Calu3 (cell line): Measurements from ENCODE around the gene EFTUD2. TPM values are rescaled to one million over a fixed set of nuclear protein-coding genes. Genes with fewer than 3 reads are reported as not detected.

Source experiments
- BruUV-seq: library from RNA; stranded (reverse); fragments of 400-500 nt; replicated peaks from 2 replicates; lab custom pipeline; 2021; lab: Mats Ljungman, UMichigan
- CTCF ChIA-PET: fragments of 300-600 bp; sonication (Branson Sonifier 250); formaldehyde crosslinking; loops from one replicate; lab custom pipeline; 2022; ENCODE audit warnings: antibody characterized with exemption; lab: Charles Lee
- DNase-seq: peaks from one replicate; pipeline ENCODE4 v3.0.0; 2022
- H3K27ac Mint-ChIP-seq: one replicate; pipeline ENCODE4 v1.8.0; 2022; ENCODE audit warnings: mixed read lengths; ENCODE audit not compliant: unreplicated experiment
- H3K27me3 Mint-ChIP-seq: one replicate; pipeline ENCODE4 v1.8.0; 2022; ENCODE audit warnings: mixed read lengths; ENCODE audit not compliant: unreplicated experiment
- H3K36me3 Mint-ChIP-seq: one replicate; pipeline ENCODE4 v1.8.0; 2022; ENCODE audit warnings: mild to moderate bottlenecking, moderate library complexity, mixed read lengths; ENCODE audit not compliant: insufficient read depth, unreplicated experiment
- H3K4me1 Mint-ChIP-seq: one replicate; pipeline ENCODE4 v1.8.0; 2022; ENCODE audit warnings: mild to moderate bottlenecking, low read depth, mixed read lengths; ENCODE audit not compliant: unreplicated experiment
- H3K4me3 Mint-ChIP-seq: one replicate; pipeline ENCODE4 v1.8.0; 2022; ENCODE audit warnings: mild to moderate bottlenecking, low read depth, moderate library complexity, mixed read lengths; ENCODE audit not compliant: unreplicated experiment
- H3K9me3 Mint-ChIP-seq: one replicate; pipeline ENCODE4 v1.8.0; 2022; ENCODE audit warnings: low read depth, mixed read lengths; ENCODE audit not compliant: unreplicated experiment
- intact Hi-C: fragments of 100-400 bp; cut with micrococcal nuclease; formaldehyde crosslinking; loops from one replicate; pipeline ENCODE4 v1.10.0; 2022; ENCODE audit not compliant: unreplicated experiment
- total RNA-seq: library from RNA; stranded (reverse); gene quantifications from 2 replicates; pipeline ENCODE4 v1.2.3, GENCODE V29; 2022
- TF ChIP-seq, protein P1 (sequence below): fragments of 200-600 bp; IDR thresholded peaks from one replicate; pipeline ENCODE4 v1.8.0; 2022; ENCODE audit warnings: antibody characterized with exemption; ENCODE audit not compliant: unreplicated experiment

EFTUD2 gene
- total RNA-seq, 1 experiment from 2014 or later = 197 TPM

DNA sequence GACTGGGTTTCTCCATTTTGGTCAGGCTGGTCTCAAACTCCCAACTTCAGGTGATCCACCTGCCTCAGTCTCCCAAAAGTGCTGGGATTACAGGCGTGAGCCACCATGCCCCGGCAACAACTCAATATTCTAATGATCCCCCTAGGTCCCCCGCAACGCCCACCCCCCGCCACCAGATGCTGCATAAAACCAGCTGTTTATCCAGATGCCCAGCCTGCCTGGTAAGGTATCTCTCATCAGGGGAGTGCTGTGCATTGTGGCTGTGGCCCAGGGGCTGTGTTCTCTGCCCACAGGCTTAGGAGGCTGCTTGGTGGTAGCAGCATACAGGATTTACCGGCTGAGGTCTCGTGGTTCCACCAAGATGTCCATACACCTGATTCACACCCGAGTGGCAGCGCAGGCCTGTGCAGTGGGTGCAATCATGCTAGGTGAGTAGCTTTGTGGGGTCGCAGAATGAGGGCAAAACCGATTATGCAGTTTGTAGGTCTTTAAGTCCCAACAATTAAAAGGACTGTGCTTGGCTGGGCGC, 50.2 kb downstream of the EFTUD2 start:
- H3K4me3 Mint-ChIP-seq = no peak overlapping the region
- H3K36me3 Mint-ChIP-seq = peaks cover 60% of the 10 kb centered on the region
- CTCF ChIA-PET = interaction anchor here (0.5 to 0.7 kb wide), 2 partner anchors 68 to 545 kb away, joined by 3 read pairs; no protein-coding TSS in a partner anchor
- no peaks in the 10 kb centered on the region for H3K9me3 Mint-ChIP-seq
- H3K27ac Mint-ChIP-seq = no peak overlapping the region
- TF ChIP-seq, protein P1, sequence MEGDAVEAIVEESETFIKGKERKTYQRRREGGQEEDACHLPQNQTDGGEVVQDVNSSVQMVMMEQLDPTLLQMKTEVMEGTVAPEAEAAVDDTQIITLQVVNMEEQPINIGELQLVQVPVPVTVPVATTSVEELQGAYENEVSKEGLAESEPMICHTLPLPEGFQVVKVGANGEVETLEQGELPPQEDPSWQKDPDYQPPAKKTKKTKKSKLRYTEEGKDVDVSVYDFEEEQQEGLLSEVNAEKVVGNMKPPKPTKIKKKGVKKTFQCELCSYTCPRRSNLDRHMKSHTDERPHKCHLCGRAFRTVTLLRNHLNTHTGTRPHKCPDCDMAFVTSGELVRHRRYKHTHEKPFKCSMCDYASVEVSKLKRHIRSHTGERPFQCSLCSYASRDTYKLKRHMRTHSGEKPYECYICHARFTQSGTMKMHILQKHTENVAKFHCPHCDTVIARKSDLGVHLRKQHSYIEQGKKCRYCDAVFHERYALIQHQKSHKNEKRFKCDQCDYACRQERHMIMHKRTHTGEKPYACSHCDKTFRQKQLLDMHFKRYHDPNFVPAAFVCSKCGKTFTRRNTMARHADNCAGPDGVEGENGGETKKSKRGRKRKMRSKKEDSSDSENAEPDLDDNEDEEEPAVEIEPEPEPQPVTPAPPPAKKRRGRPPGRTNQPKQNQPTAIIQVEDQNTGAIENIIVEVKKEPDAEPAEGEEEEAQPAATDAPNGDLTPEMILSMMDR = no peak
- DNase-seq = no peak
- no TSS peak for BruUV-seq
- H3K4me1 Mint-ChIP-seq = no peaks in the 10 kb centered on the region
- intact Hi-C loops = no loop called here
- H3K27me3 Mint-ChIP-seq = no peaks in the 10 kb centered on the region

- Mint-ChIP-seq H3K36me3 (peaks cover 56% of the 10 kb centered on the region), H3K27me3 (no peaks in the 10 kb centered on the region), H3K4me1 (no peaks in the 10 kb centered on the region), H3K4me3 (no peak overlapping the region), H3K27ac (no peak overlapping the region), H3K9me3 (no peaks in the 10 kb centered on the region)
- CTCF ChIA-PET = interaction anchor here (0.6 to 1.0 kb wide), 3 partner anchors 28 to 545 kb away, joined by 3 to 5 read pairs (median 3); no protein-coding TSS in a partner anchor
- BruUV-seq = no TSS peak
- DNase-seq = no peak
- intact Hi-C loops = no loop called here
- TF ChIP-seq, protein P1 = no peak
Observed at GRCh38 chr17:44848257-44848795, 50.9 kb downstream of the EFTUD2 start.

DNA sequence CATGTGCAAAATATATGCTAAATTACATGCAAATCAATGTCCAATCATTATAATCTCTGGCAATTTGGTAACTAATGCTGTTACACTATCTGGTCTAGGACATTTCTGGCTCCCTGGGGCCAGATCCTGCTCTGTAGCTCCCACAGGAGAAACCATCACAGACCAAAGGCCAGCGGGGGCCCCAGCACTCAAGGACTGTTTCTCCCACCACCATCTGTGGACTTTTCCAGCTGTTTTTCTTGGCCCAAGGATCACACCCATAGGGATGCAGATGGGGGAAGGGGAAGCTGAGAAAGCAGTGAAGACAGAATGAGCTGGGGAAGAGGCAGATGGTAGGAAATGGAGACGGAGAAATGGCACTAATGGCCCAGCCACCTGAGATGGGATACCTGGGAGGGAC, 51.7 kb downstream of the EFTUD2 start, which contains the start of gene HIGD1B:
HIGD1B (plus strand) TSS at position 298 of the 400 bp plus-strand sequence. CDS start 270 bp downstream, outside the sequence.
- CTCF ChIA-PET = interaction anchor here (0.7 to 1.0 kb wide), 2 partner anchors 17 to 68 kb away, joined by 3 read pairs; no protein-coding TSS in a partner anchor
- H3K4me3 Mint-ChIP-seq = no peak within 1 kb of the TSS
- DNase-seq = no peak
- no peak within 1 kb of the TSS for H3K27ac Mint-ChIP-seq
- H3K9me3 Mint-ChIP-seq = no peaks in the 10 kb centered on the region
- BruUV-seq = no TSS peak
- no peaks in the 10 kb centered on the region for H3K27me3 Mint-ChIP-seq
- TF ChIP-seq, protein P1 = no peak
- intact Hi-C loops = no loop called here
- no peaks in the 10 kb centered on the region for H3K4me1 Mint-ChIP-seq
- peaks cover 56% of the 10 kb centered on the region for H3K36me3 Mint-ChIP-seq

DNA sequence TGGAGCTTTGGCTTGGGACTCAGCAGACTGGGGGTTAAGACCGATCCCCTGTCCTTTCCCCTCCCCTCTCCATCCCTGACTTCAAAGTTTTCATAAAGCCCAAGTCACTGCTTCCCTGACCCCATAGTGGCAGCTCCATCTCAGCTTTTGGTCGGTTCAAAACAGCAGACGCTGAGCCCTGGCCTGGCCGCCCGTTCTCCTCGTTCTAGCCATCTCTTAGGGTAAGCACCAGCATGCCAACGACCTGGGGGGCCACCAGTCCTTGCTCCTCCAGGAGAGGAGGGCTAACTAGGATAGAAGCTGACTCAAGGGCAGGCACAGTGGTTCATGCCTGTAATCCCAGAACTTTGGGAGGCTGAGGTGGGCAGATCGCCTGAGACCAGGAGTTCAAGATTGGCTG, 53.0 kb downstream of the EFTUD2 start:
- no peak overlapping the region for H3K27ac Mint-ChIP-seq
- H3K4me3 Mint-ChIP-seq = no peak overlapping the region
- no peaks in the 10 kb centered on the region for H3K27me3 Mint-ChIP-seq
- CTCF ChIA-PET = interaction anchor here (0.6 to 1.0 kb wide), 3 partner anchors 39 to 68 kb away, joined by 3 to 8 read pairs (median 3); no protein-coding TSS in a partner anchor
- intact Hi-C loops = no loop called here
- no peaks in the 10 kb centered on the region for H3K4me1 Mint-ChIP-seq
- no peaks in the 10 kb centered on the region for H3K9me3 Mint-ChIP-seq
- DNase-seq = no peak
- peaks cover 45% of the 10 kb centered on the region for H3K36me3 Mint-ChIP-seq
- TF ChIP-seq, protein P1 = no peak
- BruUV-seq = no TSS peak
